Neuronal stem cell (in vitro differentiated cells): ENCODE measurements around the gene DPH1.

ENCODE experiments used
- DNase-seq: peaks from one replicate; pipeline ENCODE4 v3.0.0-alpha.2; 2013; ENCODE audit warnings: low spot score
- H2AFZ ChIP-seq: one replicate; pipeline ENCODE4 v1.6.1; 2013; ENCODE audit warnings: mild to moderate bottlenecking, low read length, inconsistent platforms
- H2AK5ac ChIP-seq: 2 replicates; pipeline ENCODE4 v1.6.1; 2013; ENCODE audit warnings: low read depth, mild to moderate bottlenecking, inconsistent platforms, low read length, moderate library complexity, mixed read lengths
- H2BK120ac ChIP-seq: 2 replicates; pipeline ENCODE4 v1.6.1; 2013; ENCODE audit warnings: low read depth, mild to moderate bottlenecking, inconsistent platforms, low read length, moderate library complexity, mixed read lengths
- H2BK12ac ChIP-seq: one replicate; pipeline ENCODE4 v1.6.1; 2013; ENCODE audit warnings: low read length, inconsistent platforms
- H2BK15ac ChIP-seq: 2 replicates; pipeline ENCODE4 v1.6.1; 2013; ENCODE audit warnings: mild to moderate bottlenecking, low read length, inconsistent platforms, mixed read lengths
- H2BK5ac ChIP-seq: one replicate; pipeline ENCODE4 v1.6.1; 2013; ENCODE audit warnings: inconsistent platforms, mild to moderate bottlenecking, low read length, moderate library complexity
- H3K14ac ChIP-seq: one replicate; pipeline ENCODE4 v1.6.1; 2013; ENCODE audit warnings: low read length, inconsistent platforms
- H3K18ac ChIP-seq: 2 replicates; pipeline ENCODE4 v1.6.1; 2013; ENCODE audit warnings: low read length, inconsistent platforms
- H3K23ac ChIP-seq: 2 replicates; pipeline ENCODE4 v1.6.1; 2013; ENCODE audit warnings: low read depth, mild to moderate bottlenecking, mixed read lengths, low read length, inconsistent platforms; ENCODE audit not compliant: poor library complexity
- H3K27ac ChIP-seq: replicated peaks from 3 replicates; pipeline ENCODE4 v1.5.1; 2013; ENCODE audit warnings: low read length, inconsistent platforms
- H3K27me3 ChIP-seq, 3 experiments: 2 replicates each; pipeline ENCODE4 v1.6.1; 2013; ENCODE audit warnings: low read length in 3 of 3, mild to moderate bottlenecking in 2 of 3, inconsistent platforms in 1 of 3, low read depth in 1 of 3, mixed read lengths in 1 of 3, moderate library complexity in 1 of 3; ENCODE audit not compliant: control insufficient read depth in 3 of 3, insufficient read depth in 3 of 3
- H3K36me3 ChIP-seq, 2 donors: replicated peaks in 1 of 2; 2 replicates each; pipeline ENCODE4 v1.6.1; 2013; ENCODE audit warnings: low read length in 2 of 2; ENCODE audit not compliant: control insufficient read depth in 2 of 2, insufficient read depth in 2 of 2
- H3K4ac ChIP-seq: 2 replicates; pipeline ENCODE4 v1.6.1; 2013; ENCODE audit warnings: inconsistent platforms, mild to moderate bottlenecking, low read length, moderate library complexity
- H3K4me1 ChIP-seq, 2 donors: 1 replicate in 1 of 2; 2 replicates in 1 of 2; pipeline ENCODE4 v1.6.1; 2013; ENCODE audit warnings: low read length in 2 of 2, low read depth in 1 of 2; ENCODE audit not compliant: control insufficient read depth in 2 of 2, insufficient read depth in 1 of 2
- H3K4me2 ChIP-seq: one replicate; pipeline ENCODE4 v1.6.1; 2013; ENCODE audit warnings: mild to moderate bottlenecking, low read length, inconsistent platforms; ENCODE audit not compliant: insufficient read depth, poor library complexity, severe bottlenecking
- H3K4me3 ChIP-seq, 2 donors: 2 replicates each; pipeline ENCODE4 v1.5.1; 2013; ENCODE audit warnings: low read length in 2 of 2, mild to moderate bottlenecking in 2 of 2, inconsistent platforms in 1 of 2, moderate library complexity in 1 of 2
- H3K79me1 ChIP-seq: one replicate; pipeline ENCODE4 v1.6.1; 2013; ENCODE audit warnings: low read depth, mild to moderate bottlenecking, inconsistent platforms, low read length, moderate library complexity
- H3K9ac ChIP-seq: one replicate; pipeline ENCODE4 v1.6.1; 2013; ENCODE audit warnings: mild to moderate bottlenecking, low read depth, low read length, inconsistent platforms; ENCODE audit not compliant: poor library complexity
- H3K9me3 ChIP-seq, 2 donors: replicated peaks in 1 of 2; 2 replicates each; pipeline versions ENCODE3 to v1.6.1; 2013; ENCODE audit warnings: low read length in 2 of 2, mild to moderate bottlenecking in 2 of 2, inconsistent platforms in 1 of 2, low read depth in 1 of 2, mixed read lengths in 1 of 2, moderate library complexity in 1 of 2; ENCODE audit not compliant: control insufficient read depth in 2 of 2, insufficient read depth in 1 of 2
- H4K8ac ChIP-seq: one replicate; pipeline ENCODE4 v1.6.1; 2013; ENCODE audit warnings: low read depth, mild to moderate bottlenecking, inconsistent platforms, low read length, moderate library complexity
- H4K91ac ChIP-seq: one replicate; pipeline ENCODE4 v1.6.1; 2013; ENCODE audit warnings: low read length, low read depth, mild to moderate bottlenecking, inconsistent platforms; ENCODE audit not compliant: poor library complexity
- WGBS, 2 donors: extraction: QIAGEN DNeasy Blood & Tissue Kit; methylation state at CpG; one replicate each; pipeline ENCODE4 v1.1.7; 2013; ENCODE audit warnings: missing lambda C conversion rate in 2 of 2, mixed read lengths in 1 of 2; ENCODE audit not compliant: insufficient read length in 2 of 2, insufficient replicate concordance in 1 of 2; ENCODE audit errors: extremely low coverage in 2 of 2; 5-methylcytosine and 5-hydroxymethylcytosine counted together

Gene DPH1

DNA sequence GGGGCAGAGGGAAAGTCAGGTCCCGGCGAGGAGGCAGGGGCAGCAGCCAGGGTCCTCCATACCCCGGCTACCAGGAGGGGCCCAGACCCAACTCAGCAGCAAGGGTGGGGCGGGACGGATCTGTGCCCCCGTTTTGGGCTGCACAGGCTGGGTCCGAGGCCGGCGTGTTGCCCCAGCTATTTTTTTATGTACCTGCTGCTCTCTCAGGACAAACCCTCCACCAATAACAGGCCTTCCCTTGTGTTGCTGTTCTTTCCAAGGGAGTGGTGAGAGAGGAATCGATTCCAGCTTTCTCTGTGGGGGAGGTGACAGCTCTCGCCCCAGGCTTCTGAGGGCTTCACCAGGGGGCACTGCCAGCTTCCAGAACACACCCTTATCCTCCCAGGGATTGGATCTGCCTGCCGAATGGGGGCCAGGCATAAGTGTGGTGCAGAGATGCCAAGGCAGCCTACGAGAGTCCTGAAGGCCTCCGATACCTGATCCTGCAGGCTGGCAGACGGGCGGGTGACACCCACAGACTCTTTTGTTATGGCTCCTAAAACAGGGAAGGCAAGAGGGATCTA is 27.1 kb upstream of the DPH1 start:
- H3K4me3 ChIP-seq = no peak overlapping the region
- H3K4me2 ChIP-seq = no peak overlapping the region
- H3K4me1 ChIP-seq = peaks cover 17 to 21% of the 10 kb centered on the region in 2 donors
- WGBS, 2 donors = no CpG with 5 or more reads among the region's 16 CpGs
- H3K4ac ChIP-seq = no peak overlapping the region
- peak overlapping the region; percentile 30 for H2BK12ac ChIP-seq
- peaks cover 1% of the 10 kb centered on the region for H3K79me1 ChIP-seq
- H3K14ac ChIP-seq = peak overlapping the region; percentile 6
- H3K9me3 ChIP-seq = peaks cover 0 to 2% of the 10 kb centered on the region in 2 donors
- peak overlapping the region; percentile 93 for H2AK5ac ChIP-seq
- peak overlapping the region; percentile 72 for H2AFZ ChIP-seq
- H2BK15ac ChIP-seq = peak overlapping the region; percentile 94
- peak overlapping the region; percentile 9 for H4K91ac ChIP-seq
- peak overlapping the region; percentile 78 for H3K18ac ChIP-seq
- H3K27me3 ChIP-seq = no peaks in the 10 kb centered on the region
- H2BK120ac ChIP-seq = peak overlapping the region; percentile 89
- H3K9ac ChIP-seq = peak overlapping the region; percentile 44
- H3K27ac ChIP-seq = peak overlapping the region; percentile 57
- DNase-seq = no peak
- H3K23ac ChIP-seq = no peak overlapping the region
- H2BK5ac ChIP-seq = peak overlapping the region; percentile 71
- no peak overlapping the region for H4K8ac ChIP-seq
- no peaks in the 10 kb centered on the region for H3K36me3 ChIP-seq

DNA sequence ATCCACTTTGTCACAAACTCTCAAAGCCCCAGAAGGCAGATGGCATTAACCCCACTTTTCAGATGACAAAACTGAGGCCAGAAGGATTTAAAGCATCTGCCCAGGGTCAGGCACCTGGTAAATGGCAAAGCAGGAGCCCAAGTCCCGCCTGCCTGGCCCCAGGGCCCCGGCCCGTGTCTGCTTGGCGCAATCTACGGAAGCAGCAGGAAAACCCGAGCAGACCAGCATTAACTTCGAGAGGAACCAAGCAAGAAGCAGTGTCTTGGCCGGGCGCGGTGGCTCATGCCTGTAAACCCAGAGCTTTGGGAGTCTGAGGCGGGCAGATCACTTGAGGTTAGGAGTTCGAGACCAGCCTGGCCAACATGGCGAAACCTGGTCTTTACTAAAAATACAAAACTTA is 26.4 kb upstream of the DPH1 start:
- H3K9ac ChIP-seq = no peak overlapping the region
- H3K4me3 ChIP-seq = no peak overlapping the region
- H2BK12ac ChIP-seq = peak overlapping the region; percentile 30
- peak overlapping the region; percentile 94 for H2BK15ac ChIP-seq
- no peak overlapping the region for H3K27ac ChIP-seq
- peak overlapping the region; percentile 37 for H3K4ac ChIP-seq
- peak overlapping the region; percentile 89 for H2BK120ac ChIP-seq
- H3K36me3 ChIP-seq = no peaks in the 10 kb centered on the region
- no peak overlapping the region for H3K14ac ChIP-seq
- peak overlapping the region; percentile 71 for H2BK5ac ChIP-seq
- peak overlapping the region; percentile 76 for H3K18ac ChIP-seq
- no peak overlapping the region for H4K8ac ChIP-seq
- H3K9me3 ChIP-seq = peaks cover 0 to 2% of the 10 kb centered on the region in 2 donors
- H3K4me2 ChIP-seq = no peak overlapping the region
- no peak overlapping the region for H3K23ac ChIP-seq
- peaks cover 1% of the 10 kb centered on the region for H3K79me1 ChIP-seq
- DNase-seq = no peak
- WGBS, 2 donors = no CpG with 5 or more reads among the region's 13 CpGs
- no peak overlapping the region for H2AFZ ChIP-seq
- H2AK5ac ChIP-seq = peak overlapping the region; percentile 93
- H3K27me3 ChIP-seq = no peaks in the 10 kb centered on the region
- no peak overlapping the region for H4K91ac ChIP-seq
- peaks cover 17 to 21% of the 10 kb centered on the region in 2 donors for H3K4me1 ChIP-seq

GRCh38 chr17:2004435-2004952 is 25.5 kb upstream of the DPH1 start:
- H3K4ac ChIP-seq = no peak overlapping the region
- no peak for DNase-seq
- H3K9me3 ChIP-seq = no peaks in the 10 kb centered on the region
- no peak overlapping the region for H3K4me3 ChIP-seq
- peak overlapping the region; percentile 65 for H3K18ac ChIP-seq
- no peaks in the 10 kb centered on the region for H3K36me3 ChIP-seq
- peak overlapping the region; percentile 65 for H3K23ac ChIP-seq
- H2BK12ac ChIP-seq = peak overlapping the region; percentile 95
- no peak overlapping the region for H4K8ac ChIP-seq
- H3K9ac ChIP-seq = peak overlapping the region; percentile 21
- H3K27me3 ChIP-seq = no peaks in the 10 kb centered on the region
- H3K4me2 ChIP-seq = no peak overlapping the region
- WGBS, 2 donors = no CpG with 5 or more reads among the region's 12 CpGs
- peak overlapping the region; percentile 24 for H2AK5ac ChIP-seq
- H2BK5ac ChIP-seq = peak overlapping the region; percentile 42
- peaks cover 11 to 16% of the 10 kb centered on the region in 2 donors for H3K4me1 ChIP-seq
- no peak overlapping the region for H2BK120ac ChIP-seq
- no peak overlapping the region for H3K27ac ChIP-seq
- peaks cover 1% of the 10 kb centered on the region for H3K79me1 ChIP-seq
- H4K91ac ChIP-seq = no peak overlapping the region
- H2BK15ac ChIP-seq = peak overlapping the region; percentile 62
- peak overlapping the region; percentile 75 for H2AFZ ChIP-seq
- H3K14ac ChIP-seq = no peak overlapping the region

DNA sequence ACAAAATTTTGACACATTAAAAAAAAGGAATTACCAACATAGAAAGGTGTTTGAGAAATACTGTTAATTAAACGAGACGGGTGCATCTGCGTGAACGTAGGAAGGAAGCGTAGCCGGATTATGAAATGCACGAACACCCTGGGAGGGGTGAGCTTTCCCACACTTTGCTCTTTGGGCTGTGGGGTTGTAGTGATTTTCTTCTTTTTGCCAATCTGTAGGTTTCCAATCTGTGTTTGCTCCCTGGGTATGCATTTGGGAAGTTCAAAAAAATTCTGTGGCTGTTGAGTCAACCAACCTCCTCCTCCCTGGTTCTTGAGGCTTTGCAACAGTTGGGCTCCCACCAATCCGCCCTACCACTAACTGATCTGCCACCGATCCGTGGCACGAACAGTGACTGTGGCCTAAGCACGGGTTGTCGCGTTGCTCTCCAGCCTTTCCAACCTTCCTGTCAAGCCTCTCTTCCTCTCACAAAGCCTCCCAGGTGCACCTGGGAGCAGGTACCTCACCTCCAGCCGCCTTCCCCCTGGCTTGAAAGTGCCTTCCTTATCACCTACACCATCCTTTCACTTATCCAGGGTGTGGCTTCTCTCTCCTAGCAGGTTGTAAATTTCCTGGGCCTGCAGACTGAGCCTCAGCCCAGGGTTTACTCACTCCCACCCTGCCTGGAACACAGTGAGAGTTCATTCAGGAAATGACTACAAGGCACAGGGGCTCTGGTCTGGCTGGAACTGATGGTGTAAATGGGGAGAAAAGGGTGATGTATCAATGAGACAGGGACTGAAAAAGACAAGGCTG is 21.4 kb upstream of the DPH1 start:
- Histone ChIP-seq H4K91ac (no peak overlapping the region), H3K4me1 (peaks cover 8 to 11% of the 10 kb centered on the region in 2 donors), H2BK15ac (no peak overlapping the region), H2AFZ (no peak overlapping the region), H3K4me3 (peak overlapping the region in 1 of 2 donors; percentile 69), H3K9ac (no peak overlapping the region), H4K8ac (no peak overlapping the region), H3K23ac (no peak overlapping the region), H3K4ac (no peak overlapping the region), H3K4me2 (no peak overlapping the region), H3K27ac (no peak overlapping the region), H3K36me3 (no peaks in the 10 kb centered on the region), H3K18ac (no peak overlapping the region), H2BK120ac (peak overlapping the region; percentile 6), H3K79me1 (peaks cover 1% of the 10 kb centered on the region), H2AK5ac (no peak overlapping the region), H2BK5ac (no peak overlapping the region), H2BK12ac (no peak overlapping the region), H3K9me3 (no peaks in the 10 kb centered on the region), H3K14ac (no peak overlapping the region), H3K27me3 (no peaks in the 10 kb centered on the region)
- DNase-seq = no peak
- whole genome bisulfite sequencing, 2 donors = no CpG with 5 or more reads among the region's 15 CpGs
